Suprapubic skin (tissue), 4 donors: Measurements from ENCODE around the gene KIRREL3. TPM values are rescaled to one million over a fixed set of nuclear protein-coding genes. Genes with fewer than 3 reads are reported as not detected.

Source experiments
- DNase-seq, 2 donors: peaks; one replicate each; pipeline ENCODE4 v3.0.0-alpha.2; 2019; ENCODE audit warnings: low spot score in 2 of 2
- H3K27ac ChIP-seq: fragments of 200-600 bp; sonication (generic); one replicate; pipeline ENCODE4 v1.5.1; 2019
- H3K27me3 ChIP-seq: fragments of 200-600 bp; sonication (generic); one replicate; pipeline ENCODE4 v1.5.1; 2019
- H3K36me3 ChIP-seq: fragments of 200-600 bp; sonication (generic); one replicate; pipeline ENCODE4 v1.5.1; 2019
- H3K4me1 ChIP-seq: fragments of 200-600 bp; sonication (generic); one replicate; pipeline ENCODE4 v1.5.1; 2019
- H3K4me3 ChIP-seq: fragments of 200-600 bp; sonication (generic); one replicate; pipeline ENCODE4 v1.5.1; 2019; ENCODE audit warnings: mild to moderate bottlenecking
- H3K9me3 ChIP-seq: fragments of 200-600 bp; sonication (generic); one replicate; pipeline ENCODE4 v1.5.1; 2019
- CTCF ChIP-seq, 2 donors: fragments of 200-600 bp in 1 of 2; fragments of 450-650 bp in 1 of 2; sonication (generic) in 1 of 2; IDR thresholded peaks; one replicate each; pipeline ENCODE4 v1.5.1; 2016 to 2019; ENCODE audit warnings: antibody characterized with exemption in 2 of 2, mild to moderate bottlenecking in 1 of 2, moderate library complexity in 1 of 2
- EP300 ChIP-seq: sonication (generic); formaldehyde crosslinking; IDR thresholded peaks from one replicate; pipeline ENCODE4 v1.6.1; 2017; ENCODE audit warnings: antibody characterized with exemption
- POLR2A ChIP-seq, 2 donors: fragments of 450-650 bp; IDR thresholded peaks; one replicate each; pipeline ENCODE4 v1.6.1; 2017; ENCODE audit warnings: antibody characterized with exemption in 2 of 2, mild to moderate bottlenecking in 2 of 2, moderate library complexity in 2 of 2
- POLR2AphosphoS5 ChIP-seq, 3 donors: sonication (generic); formaldehyde crosslinking; IDR thresholded peaks; one replicate each; pipeline ENCODE4 v1.6.1; 2017; ENCODE audit warnings: antibody characterized with exemption in 3 of 3
- WGBS: methylation state at CpG from one replicate; pipeline ENCODE4 v1.1.5; 2018; 5-methylcytosine and 5-hydroxymethylcytosine counted together
- total RNA-seq, 4 donors: library from RNA; depleted of rRNA; stranded (reverse); fragments of >200 nt; gene quantifications; one replicate each; pipeline ENCODE4 v1.1.0, GENCODE V29; 2016

The KIRREL3 gene
- total RNA-seq, 4 donors from 2014 or later = 0.17 TPM; not detected in 3

- 86% methylated on average over 20 of the region's 20 CpGs for WGBS
- TF ChIP-seq POLR2AphosphoS5 (IDR thresholded peaks at IDR 0.05) = no peak
- TF ChIP-seq EP300 = no peak
- no peak for TF ChIP-seq CTCF (IDR thresholded peaks at IDR 0.05)
- TF ChIP-seq POLR2A (IDR thresholded peaks at IDR 0.05) = no peak
- Histone ChIP-seq H3K9me3 (no peaks in the 10 kb centered on the region), H3K4me3 (no peak overlapping the region), H3K4me1 (peaks cover 23% of the 10 kb centered on the region), H3K36me3 (no peaks in the 10 kb centered on the region), H3K27ac (no peak overlapping the region), H3K27me3 (peaks cover 3% of the 10 kb centered on the region)
- DNase-seq = no peak
Measured at GRCh38 chr11:126456783-126457542, 543.6 kb downstream of the KIRREL3 start.

DNA sequence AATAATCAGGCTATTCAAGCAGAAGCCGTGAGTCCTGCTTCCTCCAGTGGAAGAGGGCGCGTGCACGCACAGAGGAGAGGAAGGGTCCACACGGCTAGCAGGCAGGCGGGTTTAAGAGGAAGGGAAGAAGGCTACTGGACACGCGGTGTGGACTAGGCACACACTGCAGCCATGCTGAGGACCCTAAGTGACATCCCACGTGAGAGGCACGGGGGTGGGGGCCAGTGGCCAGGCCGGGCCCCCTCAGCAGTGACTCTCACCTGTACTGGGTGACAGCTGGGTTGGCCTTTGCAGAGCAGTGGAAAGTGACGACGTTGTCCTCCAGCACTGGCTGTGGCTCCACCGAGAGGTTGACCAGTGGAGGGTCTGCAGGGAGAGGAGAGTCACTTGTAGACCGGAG lies 544.5 kb downstream of the KIRREL3 start:
- no peak overlapping the region for H3K4me3 ChIP-seq
- no peaks in the 10 kb centered on the region for H3K9me3 ChIP-seq
- TF ChIP-seq CTCF (IDR thresholded peaks at IDR 0.05) (no peak), POLR2A (IDR thresholded peaks at IDR 0.05) (no peak), EP300 (no peak), POLR2AphosphoS5 (IDR thresholded peaks at IDR 0.05) (no peak)
- H3K27me3 ChIP-seq = peaks cover 3% of the 10 kb centered on the region
- H3K36me3 ChIP-seq = no peaks in the 10 kb centered on the region
- H3K4me1 ChIP-seq = peaks cover 26% of the 10 kb centered on the region
- peak overlapping the region; percentile 43 for H3K27ac ChIP-seq
- DNase-seq = no peak
- WGBS = 91% methylated on average over 15 of the region's 15 CpGs

DNA sequence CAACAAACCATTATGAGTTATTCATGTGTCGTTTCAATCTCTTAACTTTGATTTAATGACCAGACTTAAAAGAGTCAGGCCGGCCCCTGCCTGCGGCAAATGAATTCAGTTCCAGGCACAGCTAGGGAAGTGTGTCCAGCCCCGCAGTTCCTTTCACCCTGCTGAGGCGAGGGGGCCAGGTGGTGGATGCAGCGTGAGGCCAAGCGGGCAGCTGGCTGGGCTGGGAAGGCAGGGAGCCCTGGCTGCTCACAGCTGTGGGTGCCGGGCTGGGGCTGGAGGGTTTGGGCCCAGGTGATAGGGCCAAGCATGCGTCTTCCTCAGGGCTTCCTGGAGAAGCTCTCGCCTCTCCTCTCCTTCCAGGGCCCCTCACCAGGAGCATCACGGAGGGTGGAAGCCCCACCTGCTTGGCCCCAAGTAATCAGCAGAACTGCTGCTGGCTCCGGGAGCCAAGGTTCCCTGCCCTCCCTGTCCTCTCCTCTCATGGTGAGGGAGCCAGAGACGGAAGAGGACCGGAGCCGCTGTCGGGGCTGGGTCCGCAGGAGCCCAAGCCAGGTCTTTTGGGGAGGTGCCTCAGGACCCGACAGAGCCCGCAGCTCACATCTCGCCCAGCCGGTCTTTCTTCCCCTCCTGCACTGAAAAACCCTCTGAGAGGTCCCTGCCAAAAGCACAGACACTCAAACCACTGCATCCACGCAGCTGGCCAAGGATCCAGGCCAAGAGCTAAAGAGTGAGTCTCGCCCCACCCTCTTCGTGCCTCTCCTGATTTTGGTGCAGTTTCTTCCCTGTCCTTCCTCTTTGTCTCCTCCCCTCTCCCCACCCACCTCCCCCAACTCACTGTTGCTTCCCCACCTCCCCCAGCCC lies 548.1 kb downstream of the KIRREL3 start:
- Histone ChIP-seq H3K36me3 (no peaks in the 10 kb centered on the region), H3K4me1 (peaks cover 18% of the 10 kb centered on the region), H3K9me3 (no peaks in the 10 kb centered on the region), H3K27me3 (no peaks in the 10 kb centered on the region), H3K27ac (no peak overlapping the region), H3K4me3 (no peak overlapping the region)
- no peak for TF ChIP-seq CTCF (IDR thresholded peaks at IDR 0.05)
- no peak for TF ChIP-seq POLR2A (IDR thresholded peaks at IDR 0.05)
- TF ChIP-seq EP300 = no peak
- no peak for TF ChIP-seq POLR2AphosphoS5 (IDR thresholded peaks at IDR 0.05)
- DNase-seq = no peak
- WGBS = 21% methylated on average over 18 of the region's 24 CpGs

DNA sequence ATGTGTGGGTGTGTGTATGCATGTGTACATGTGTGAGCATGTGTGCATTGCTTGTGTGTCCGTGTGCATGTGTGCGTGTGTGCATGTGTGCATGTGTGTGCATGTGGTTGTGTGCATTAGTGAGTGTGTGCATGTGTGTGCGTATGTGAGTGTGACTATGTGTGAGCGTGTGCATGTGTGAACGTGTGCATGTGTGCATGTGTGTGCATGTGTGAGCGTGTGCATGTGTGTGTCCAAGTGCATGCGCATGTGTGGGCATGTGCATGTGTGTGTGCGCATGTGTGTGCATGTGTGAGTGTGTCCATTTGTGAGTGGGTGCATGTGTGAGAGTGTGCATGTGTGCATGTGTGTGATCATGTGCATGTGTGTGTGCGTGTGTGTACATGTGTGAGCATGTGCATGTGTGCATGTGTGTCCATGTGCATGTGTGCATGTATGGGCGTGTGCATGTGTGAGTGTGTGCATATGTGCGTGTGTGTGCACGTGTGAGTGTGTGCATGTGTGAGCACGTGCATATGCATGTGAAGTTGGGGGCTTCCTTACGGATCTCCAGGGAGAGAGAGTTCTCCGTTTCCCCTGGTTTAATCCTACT lies 549.3 kb downstream of the KIRREL3 start:
- no peak overlapping the region for H3K27ac ChIP-seq
- no peaks in the 10 kb centered on the region for H3K27me3 ChIP-seq
- no peak overlapping the region for H3K4me3 ChIP-seq
- H3K4me1 ChIP-seq = peaks cover 18% of the 10 kb centered on the region
- 85% methylated on average over 15 of the region's 15 CpGs for WGBS
- H3K36me3 ChIP-seq = no peaks in the 10 kb centered on the region
- no peaks in the 10 kb centered on the region for H3K9me3 ChIP-seq
- TF ChIP-seq POLR2AphosphoS5 (IDR thresholded peaks at IDR 0.05) (no peak), CTCF (IDR thresholded peaks at IDR 0.05) (no peak), EP300 (no peak), POLR2A (IDR thresholded peaks at IDR 0.05) (no peak)
- no peak for DNase-seq

DNA sequence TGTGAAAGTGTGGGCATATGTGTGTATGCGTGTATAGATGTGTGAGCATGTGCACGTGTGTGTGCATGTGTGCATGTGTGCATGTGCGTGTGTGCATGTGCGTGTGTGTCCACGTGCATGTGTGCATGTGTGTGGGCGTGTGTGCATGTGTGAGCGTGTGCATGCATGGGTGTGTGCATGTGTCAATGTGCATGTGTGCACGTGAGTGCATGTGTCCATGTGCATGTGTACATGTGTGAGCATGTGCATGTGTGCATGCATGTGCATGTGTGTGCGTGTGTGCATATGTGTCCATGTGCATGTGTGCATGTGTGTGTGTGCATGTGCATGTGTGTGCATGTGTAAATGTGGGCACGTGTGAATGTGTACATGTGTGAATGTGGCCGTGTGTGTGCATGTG lies 549.8 kb downstream of the KIRREL3 start:
- H3K4me1 ChIP-seq = peaks cover 18% of the 10 kb centered on the region
- no peaks in the 10 kb centered on the region for H3K27me3 ChIP-seq
- H3K36me3 ChIP-seq = no peaks in the 10 kb centered on the region
- WGBS = 88% methylated on average over 11 of the region's 11 CpGs
- H3K4me3 ChIP-seq = no peak overlapping the region
- H3K9me3 ChIP-seq = no peaks in the 10 kb centered on the region
- H3K27ac ChIP-seq = no peak overlapping the region
- TF ChIP-seq EP300 = no peak
- no peak for DNase-seq
